Upper lobe of left lung (tissue), 4 donors: ENCODE measurements around the gene ADGRV1.

Experiments
- CTCF ChIP-seq, 6 experiments: fragments of 450-650 bp in 4 of 6; fragments of 200-600 bp in 2 of 6; sonication (generic) in 2 of 6; IDR thresholded peaks; one replicate each; pipeline ENCODE4 v1.5.1; 2016 to 2019; ENCODE audit warnings: antibody characterized with exemption in 6 of 6
- EP300 ChIP-seq, 4 donors: sonication (generic); formaldehyde crosslinking; IDR thresholded peaks; one replicate each; pipeline ENCODE4 v1.5.1; 2017; ENCODE audit warnings: antibody characterized with exemption in 4 of 4, control low read depth in 2 of 4
- POLR2A ChIP-seq, 4 donors: fragments of 450-650 bp; IDR thresholded peaks; one replicate each; pipeline ENCODE4 v1.5.1; 2016 to 2017; ENCODE audit warnings: antibody characterized with exemption in 4 of 4, mild to moderate bottlenecking in 2 of 4
- POLR2AphosphoS5 ChIP-seq, 2 donors: sonication (generic); formaldehyde crosslinking; IDR thresholded peaks; one replicate each; pipeline ENCODE4 v1.5.1; 2017; ENCODE audit warnings: antibody characterized with exemption in 2 of 2

DNA sequence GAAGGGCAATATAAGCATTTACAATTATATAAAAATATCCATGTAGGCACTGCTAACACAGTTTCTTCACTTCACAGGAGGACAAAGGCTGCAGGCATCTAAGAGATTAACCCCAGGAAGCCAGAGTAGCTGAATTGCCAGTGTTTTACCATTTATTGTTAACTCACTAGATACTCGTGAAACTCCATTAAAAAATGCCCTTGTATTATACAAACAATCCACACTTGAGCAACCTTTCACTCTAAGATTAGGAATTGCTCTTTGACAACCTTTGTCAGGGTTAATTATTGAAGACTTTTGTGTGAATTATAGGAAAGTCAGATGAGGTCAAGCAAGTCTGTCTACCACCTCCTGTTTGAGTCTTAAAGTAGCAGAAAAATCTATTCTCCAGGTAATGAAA is 317.8 kb downstream of the ADGRV1 start:
- TF ChIP-seq CTCF (IDR thresholded peaks at IDR 0.05) (no peak), POLR2A (IDR thresholded peaks at IDR 0.05) (no peak), POLR2AphosphoS5 (IDR thresholded peaks at IDR 0.05) (no peak), EP300 (IDR thresholded peaks at IDR 0.05) (no peak)
